Bronchial epithelial cell (primary cell): Measurements from ENCODE around the gene FBXO46. TPM values are rescaled to one million over a fixed set of nuclear protein-coding genes. Genes with fewer than 3 reads are reported as not detected.

Source experiments
- DNase-seq: peaks from one replicate; pipeline ENCODE4 v3.0.0-alpha.2; 2010; ENCODE audit warnings: low read depth
- FAIRE-seq: peaks from 2 replicates; lab custom pipeline; 2011; peaks lifted over from hg19 to GRCh38; lab: Jason Lieb, UNC
- H3K27me3 ChIP-seq: 2 replicates; pipeline ENCODE4 v1.5.1; 2011; ENCODE audit warnings: low read length; ENCODE audit not compliant: control insufficient read depth, insufficient read depth
- H3K36me3 ChIP-seq: 2 replicates; pipeline ENCODE4 v1.5.1; 2011; ENCODE audit warnings: low read length; ENCODE audit not compliant: control insufficient read depth, insufficient read depth
- H3K4me3 ChIP-seq: 2 replicates; pipeline ENCODE4 v1.5.1; 2011; ENCODE audit warnings: mild to moderate bottlenecking, low read depth, low read length, control low read depth
- CTCF ChIP-seq: IDR thresholded peaks from 2 replicates; pipeline ENCODE4 v1.5.1; 2011; ENCODE audit warnings: mild to moderate bottlenecking, moderate library complexity, low read length, control low read depth, inconsistent platforms; ENCODE audit not compliant: insufficient read depth, severe bottlenecking
- total RNA-seq: library from RNA; depleted of rRNA; stranded (reverse); fragments of >200 nt; gene quantifications from 2 replicates; pipeline ENCODE4 v1.2.1, GENCODE V29; 2014

FBXO46 gene
- total RNA-seq, 1 donor from 2014 or later, result 2.4 TPM

- Histone ChIP-seq H3K36me3 (no peaks in the 10 kb centered on the region), H3K4me3 (peak overlapping the region; percentile 88), H3K27me3 (no peaks in the 10 kb centered on the region)
- DNase-seq (peak; percentile 62), FAIRE-seq (no peak)
- no peak for TF ChIP-seq CTCF
These were observed 36.7 kb upstream of the FBXO46 start for GRCh38 chr19:45767410-45767880.

DNA sequence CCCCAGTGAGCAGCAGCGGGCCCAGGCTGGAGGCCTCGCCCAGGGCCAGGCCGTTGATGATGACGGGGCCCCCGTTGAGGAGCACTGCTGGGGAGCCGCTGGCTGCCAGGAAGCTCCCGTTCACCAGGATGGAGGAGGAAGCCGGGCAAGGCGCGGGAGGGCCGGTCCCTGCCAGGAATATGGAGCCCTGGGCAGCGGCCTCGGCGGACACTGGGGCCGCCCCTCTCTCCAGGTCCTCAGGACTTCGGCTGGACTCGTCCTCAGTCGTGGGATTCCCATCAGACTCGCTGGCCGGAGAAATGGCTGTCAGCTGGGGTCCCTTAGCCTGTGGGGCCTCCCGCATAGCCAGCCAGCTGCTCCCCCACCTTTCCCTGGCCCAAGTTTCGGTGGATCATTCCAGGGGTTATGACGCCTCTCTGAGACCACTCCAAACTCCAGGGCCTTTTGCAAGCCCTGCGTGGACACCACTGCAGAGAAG, 36.2 kb upstream of the FBXO46 start:
- no peaks in the 10 kb centered on the region for H3K36me3 ChIP-seq
- DNase-seq, result no peak
- H3K4me3 ChIP-seq, result peak overlapping the region; percentile 88
- TF ChIP-seq CTCF, result no peak
- no peaks in the 10 kb centered on the region for H3K27me3 ChIP-seq
- no peak for FAIRE-seq

DNA sequence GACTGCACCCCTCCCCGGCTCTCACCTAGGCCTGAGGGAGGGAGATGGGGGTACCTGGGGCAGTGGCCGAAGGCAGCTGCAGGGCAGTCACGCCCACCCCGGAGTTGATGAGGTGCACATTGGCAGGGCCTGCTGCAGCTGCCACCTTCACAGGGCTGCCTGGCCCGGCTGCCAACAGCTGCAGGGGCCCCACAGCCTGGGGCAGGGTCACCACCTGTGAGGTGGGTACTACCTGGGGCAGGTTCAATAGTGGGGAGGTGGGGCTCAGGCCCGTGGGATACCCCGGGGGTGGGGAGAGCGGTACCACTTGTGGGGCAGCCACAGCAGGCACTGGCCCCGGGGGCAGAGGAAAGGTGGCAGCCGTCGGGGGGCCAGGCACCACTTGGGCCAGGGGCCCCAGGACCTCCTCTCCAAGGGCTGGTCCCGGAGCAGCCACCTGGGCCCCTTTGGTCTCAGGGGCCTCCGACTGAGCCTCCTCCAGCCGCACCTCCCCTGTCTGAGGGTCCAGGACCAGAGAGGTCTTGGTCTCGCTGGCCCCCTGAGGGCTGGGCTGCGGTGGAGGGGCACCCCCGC, 35.7 kb upstream of the FBXO46 start:
- Histone ChIP-seq H3K4me3 (peak overlapping the region; percentile 88), H3K27me3 (no peaks in the 10 kb centered on the region), H3K36me3 (no peaks in the 10 kb centered on the region)
- TF ChIP-seq CTCF, result no peak
- FAIRE-seq (no peak), DNase-seq (no peak)

DNA sequence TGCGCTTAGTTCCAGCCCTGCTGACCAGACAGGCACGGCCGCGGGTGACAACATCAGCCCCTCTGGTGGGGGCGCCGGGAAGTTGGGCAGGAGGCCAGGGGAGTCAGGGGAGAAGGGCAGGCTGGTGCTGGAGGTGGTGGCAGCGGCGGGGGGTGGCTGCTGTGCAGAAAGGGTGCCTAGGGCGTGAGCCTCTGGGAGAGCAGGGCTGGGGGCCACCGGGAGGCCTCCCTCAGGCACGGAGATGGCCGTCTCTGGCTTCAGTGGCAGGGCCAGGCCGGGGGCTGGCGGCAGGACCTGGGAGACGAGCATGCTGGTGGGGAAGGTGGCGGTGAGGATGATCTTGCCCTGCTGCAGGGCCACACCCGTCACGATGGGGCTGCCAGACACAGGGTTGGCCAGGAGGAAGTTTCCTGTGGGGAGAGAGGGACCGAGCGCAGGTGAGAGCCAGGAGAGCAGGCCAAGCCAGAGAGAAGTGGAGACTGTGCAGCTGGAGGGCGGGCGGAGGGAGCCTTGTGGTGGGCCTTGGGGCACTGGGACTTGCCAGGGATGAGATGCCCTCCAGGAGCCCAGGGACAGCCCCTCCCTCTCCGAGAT, 35.1 kb upstream of the FBXO46 start:
- TF ChIP-seq CTCF, result no peak
- H3K4me3 ChIP-seq, result no peak overlapping the region
- FAIRE-seq, result no peak
- H3K27me3 ChIP-seq, result no peaks in the 10 kb centered on the region
- H3K36me3 ChIP-seq, result no peaks in the 10 kb centered on the region
- DNase-seq, result no peak

GRCh38 chr19:45764945-45765701, 34.4 kb upstream of the FBXO46 start:
- no peak for TF ChIP-seq CTCF
- no peak for FAIRE-seq
- Histone ChIP-seq H3K4me3 (no peak overlapping the region), H3K36me3 (no peaks in the 10 kb centered on the region), H3K27me3 (no peaks in the 10 kb centered on the region)
- DNase-seq, result no peak
